HCT116 (cell line): ENCODE results near the gene ASB1. TPM values are rescaled to one million over a fixed set of nuclear protein-coding genes. Genes with fewer than 3 reads are reported as not detected.

Source experiments
- ATAC-seq: fragments of 200-7000 bp; cut with Tn5 transposase; 2 replicates; pipeline ENCODE4 v1.9.1; 2020; ENCODE audit warnings: mild to moderate bottlenecking, moderate library complexity
- BruUV-seq: library from RNA; stranded (reverse); fragments of 400-500 nt; replicated peaks from 2 replicates; lab custom pipeline; 2021; lab: Mats Ljungman, UMichigan
- CTCF ChIA-PET: fragments of 300-600 bp; sonication (Branson Sonifier 250); formaldehyde crosslinking; loops from one replicate; lab custom pipeline; 2021; ENCODE audit warnings: antibody characterized with exemption; lab: Charles Lee
- POLR2A ChIA-PET: fragments of 300-600, 350-600 bp; sonication (Branson Sonifier 250); formaldehyde crosslinking; loops from one replicate; lab custom pipeline; 2021; ENCODE audit warnings: antibody characterized with exemption; lab: Charles Lee
- RAD21 ChIA-PET, 2 experiments: fragments of 300-600 bp; sonication (Branson Sonifier 250); formaldehyde crosslinking; loops; one replicate each; lab custom pipeline; 2023; ENCODE audit warnings: low total read pairs in 2 of 2; ENCODE audit not compliant: uncharacterized antibody in 2 of 2, unreplicated experiment in 2 of 2, low non-redundant PET in 1 of 2; lab: Charles Lee
- DNase-seq: peaks from one replicate; pipeline ENCODE4 v3.0.0-alpha.2; 2010; ENCODE audit warnings: low read depth, low spot score
- H2AFZ ChIP-seq: fragments of 200-600 bp; shearing (Covaris generic), sonication (generic); 2 replicates; pipeline ENCODE4 v1.6.1; 2017; ENCODE audit warnings: low read depth, mixed run types, mixed read lengths, antibody characterized with exemption, low read length; ENCODE audit not compliant: poor library complexity, severe bottlenecking
- H3K27ac ChIP-seq: 2 replicates; pipeline ENCODE4 v1.5.1; 2012; ENCODE audit warnings: low read depth, low read length
- H3K27me3 ChIP-seq: fragments of 200-600 bp; sonication (generic); 2 replicates; pipeline ENCODE4 v1.6.1; 2016; ENCODE audit warnings: mixed run types, low read length, mixed read lengths; ENCODE audit not compliant: insufficient read depth
- H3K36me3 ChIP-seq, 2 experiments: fragments of 200-500 bp in 1 of 2; fragments of 200-600 bp in 1 of 2; sonication (Bioruptor generic) in 1 of 2; sonication (generic) in 1 of 2; 2 replicates each; pipeline versions ENCODE4 v1.5.1 to v1.6.1; 2014 to 2016; ENCODE audit warnings: low read length in 2 of 2, inconsistent platforms in 1 of 2, mixed read lengths in 1 of 2, mixed run types in 1 of 2; ENCODE audit not compliant: insufficient read depth in 2 of 2, control insufficient read depth in 1 of 2
- H3K4me1 ChIP-seq, 2 experiments: fragments of 200-600 bp in 1 of 2; sonication (generic) in 1 of 2; 2 replicates each; pipeline versions ENCODE4 v1.5.1 to v1.6.1; 2012 to 2017; ENCODE audit warnings: low read length in 2 of 2, inconsistent platforms in 1 of 2, mild to moderate bottlenecking in 1 of 2, mixed read lengths in 1 of 2, mixed run types in 1 of 2, moderate library complexity in 1 of 2; ENCODE audit not compliant: insufficient read depth in 2 of 2, control insufficient read depth in 1 of 2
- H3K4me2 ChIP-seq: fragments of 200-600 bp; sonication (generic); 2 replicates; pipeline ENCODE4 v1.6.1; 2017; ENCODE audit warnings: mixed run types, low read length, mixed read lengths
- H3K4me3 ChIP-seq, 2 experiments: fragments of 200-600 bp in 1 of 2; sonication (generic) in 1 of 2; replicated peaks in 1 of 2; 2 replicates each; pipeline ENCODE4 v1.5.1; 2011 to 2016; ENCODE audit warnings: low read length in 2 of 2, control low read depth in 1 of 2, low read depth in 1 of 2, mild to moderate bottlenecking in 1 of 2, mixed read lengths in 1 of 2, mixed run types in 1 of 2
- H3K79me2 ChIP-seq: fragments of 200-600 bp; sonication (generic); 2 replicates; pipeline ENCODE4 v1.6.1; 2017; ENCODE audit warnings: mild to moderate bottlenecking, mixed run types, low read length, moderate library complexity, mixed read lengths; ENCODE audit not compliant: insufficient read depth
- H3K9ac ChIP-seq: fragments of 200-600 bp; sonication (generic); 2 replicates; pipeline ENCODE4 v1.6.1; 2016; ENCODE audit warnings: low read length, mixed read lengths
- H3K9me2 ChIP-seq: fragments of 200-600 bp; sonication (generic), shearing (Covaris generic); 2 replicates; pipeline ENCODE4 v1.6.1; 2017; ENCODE audit warnings: mixed run types, mild to moderate bottlenecking, moderate library complexity; ENCODE audit not compliant: insufficient read depth
- H3K9me3 ChIP-seq, 2 experiments: fragments of 200-500 bp in 1 of 2; fragments of 200-600 bp in 1 of 2; sonication (Bioruptor generic) in 1 of 2; sonication (generic) in 1 of 2; 2 replicates each; pipeline ENCODE4 v1.6.1; 2014 to 2017; ENCODE audit warnings: low read length in 2 of 2, mixed read lengths in 2 of 2, inconsistent platforms in 1 of 2, low read depth in 1 of 2, mild to moderate bottlenecking in 1 of 2, mixed run types in 1 of 2, moderate library complexity in 1 of 2; ENCODE audit not compliant: control insufficient read depth in 1 of 2, insufficient read depth in 1 of 2
- H4K20me1 ChIP-seq: fragments of 200-600 bp; sonication (generic), shearing (Covaris generic); 2 replicates; pipeline ENCODE4 v1.6.1; 2017; ENCODE audit warnings: mixed run types, mild to moderate bottlenecking, moderate library complexity; ENCODE audit not compliant: insufficient read depth
- ATF3 ChIP-seq: IDR thresholded peaks from 2 replicates; pipeline ENCODE4 v1.6.1; 2012
- CBX3 ChIP-seq: IDR thresholded peaks from 2 replicates; pipeline ENCODE4 v1.6.1; 2012; ENCODE audit warnings: low read depth
- EGR1 ChIP-seq: IDR thresholded peaks from 2 replicates; pipeline ENCODE4 v1.6.1; 2012; ENCODE audit warnings: low read depth
- EZH2 ChIP-seq: fragments of 200-600 bp; sonication (generic); IDR thresholded peaks from 2 replicates; pipeline ENCODE4 v1.6.1; 2017; ENCODE audit warnings: antibody characterized with exemption, mixed run types
- JUND ChIP-seq: IDR thresholded peaks from 2 replicates; pipeline ENCODE4 v1.6.1; 2012
- MAX ChIP-seq: IDR thresholded peaks from 2 replicates; pipeline ENCODE4 v1.6.1; 2012
- POLR2A ChIP-seq: IDR thresholded peaks from 2 replicates; pipeline ENCODE4 v1.7.0; 2011; ENCODE audit warnings: borderline replicate concordance; ENCODE audit not compliant: insufficient read depth, insufficient read length; ENCODE audit errors: extremely low read depth
- SIN3A ChIP-seq: IDR thresholded peaks from 2 replicates; pipeline ENCODE4 v1.6.1; 2012; ENCODE audit warnings: low read depth
- SP1 ChIP-seq: IDR thresholded peaks from 2 replicates; pipeline ENCODE4 v1.6.1; 2012; ENCODE audit warnings: low read depth
- SRF ChIP-seq: IDR thresholded peaks from 2 replicates; pipeline ENCODE4 v1.6.1; 2012; ENCODE audit warnings: low read depth
- TCF7L2 ChIP-seq: IDR thresholded peaks from 2 replicates; pipeline ENCODE4 v1.7.0; 2011; ENCODE audit warnings: borderline replicate concordance, inconsistent platforms; ENCODE audit not compliant: insufficient read depth, insufficient read length; ENCODE audit errors: extremely low read depth
- YY1 ChIP-seq: IDR thresholded peaks from 2 replicates; pipeline ENCODE4 v1.6.1; 2011; ENCODE audit warnings: low read length, low read depth, moderate library complexity, mild to moderate bottlenecking; ENCODE audit not compliant: insufficient replicate concordance; ENCODE audit errors: extremely low read depth
- ZNF274 ChIP-seq: fragments of 200-500 bp; sonication (Bioruptor generic); IDR thresholded peaks from 2 replicates; pipeline ENCODE4 v1.6.1; 2014; ENCODE audit warnings: mild to moderate bottlenecking, low read depth, low read length, inconsistent platforms
- intact Hi-C: fragments of 100-400 bp; cut with micrococcal nuclease; formaldehyde crosslinking; loops from 2 replicates; pipeline ENCODE4 v1.10.0; 2022
- total RNA-seq: library from RNA; stranded (reverse); gene quantifications from one replicate; pipeline ENCODE4 v1.2.1, GENCODE V29; 2021; ENCODE audit not compliant: unreplicated experiment

ASB1 gene
- total RNA-seq, 1 experiment from 2014 or later = 43.1 TPM

- no peaks in the 10 kb centered on the region for H3K27me3 ChIP-seq
- no peak overlapping the region for H3K4me2 ChIP-seq
Observed at GRCh38 chr2:238493411-238493810, 66.7 kb downstream of the ASB1 start.

GRCh38 chr2:238493880-238494572 lies 67.3 kb downstream of the ASB1 start:
- ChIA-PET RAD21 (no interaction called here), CTCF (no interaction called here)
- H3K9me2 ChIP-seq = no peaks in the 10 kb centered on the region

More at GRCh38 chr2:238493411-238493810, 66.7 kb downstream of the ASB1 start:
- H3K27ac ChIP-seq = no peak overlapping the region
- ChIA-PET POLR2A (no interaction called here), RAD21 (no interaction called here), CTCF (no interaction called here)
- intact Hi-C loops = no loop called here
- H3K79me2 ChIP-seq = no peaks in the 10 kb centered on the region
- TF ChIP-seq ATF3 (no peak), POLR2A (no peak), JUND (no peak), CBX3 (no peak), MAX (no peak), YY1 (no peak), EZH2 (no peak), TCF7L2 (no peak)
- no TSS peak for BruUV-seq
- no peak for DNase-seq
- no peaks in the 10 kb centered on the region for H3K36me3 ChIP-seq
- H3K4me1 ChIP-seq = no peaks in the 10 kb centered on the region
- H3K4me3 ChIP-seq = no peak overlapping the region
- H2AFZ ChIP-seq = no peak overlapping the region
- no peaks in the 10 kb centered on the region for H3K9me2 ChIP-seq
- no peak for ATAC-seq
- H4K20me1 ChIP-seq = no peaks in the 10 kb centered on the region
- H3K9me3 ChIP-seq = no peaks in the 10 kb centered on the region
- H3K9ac ChIP-seq = no peak overlapping the region

More at GRCh38 chr2:238493880-238494572, 67.3 kb downstream of the ASB1 start:
- no TSS peak for BruUV-seq
- intact Hi-C loops = no loop called here
- no peaks in the 10 kb centered on the region for H3K36me3 ChIP-seq
- H4K20me1 ChIP-seq = no peaks in the 10 kb centered on the region
- TF ChIP-seq SRF (no peak), TCF7L2 (no peak), EGR1 (no peak), SP1 (no peak), SIN3A (no peak), EZH2 (no peak), ZNF274 (no peak)
- H3K4me3 ChIP-seq = no peak overlapping the region
- H3K4me2 ChIP-seq = no peak overlapping the region
- H3K9ac ChIP-seq = no peak overlapping the region
- DNase-seq (no peak), ATAC-seq (no peak)
- H3K79me2 ChIP-seq = no peaks in the 10 kb centered on the region
- no peaks in the 10 kb centered on the region for H3K9me3 ChIP-seq
- H3K4me1 ChIP-seq = no peaks in the 10 kb centered on the region
- H3K27me3 ChIP-seq = no peaks in the 10 kb centered on the region
- H2AFZ ChIP-seq = no peak overlapping the region
- POLR2A ChIA-PET = no interaction called here
- no peak overlapping the region for H3K27ac ChIP-seq
